Activated CD8-positive, alpha-beta T cell treated with anti-CD3 and anti-CD28 coated beads, Interleukin-2, amount 10 ng/mL, durations not matched to agents 7 days and 5 days (primary cell): ENCODE measurements around the gene NEURL4. TPM values are rescaled to one million over a fixed set of nuclear protein-coding genes. Genes with fewer than 3 reads are reported as not detected.

Experiments used
- ATAC-seq: fragments of 150-1000 bp; cut with Tn5 transposase; one replicate; pipeline ENCODE4 v1.10.0; 2021; ENCODE audit warnings: moderate library complexity
- CTCF ChIA-PET: fragments of 350-600 bp; sonication (Branson Sonifier 250); formaldehyde crosslinking; loops from one replicate; lab custom pipeline; 2021; ENCODE audit warnings: antibody characterized with exemption; lab: Charles Lee
- POLR2A ChIA-PET: fragments of 350-600 bp; sonication (Branson Sonifier 250); formaldehyde crosslinking; loops from one replicate; lab custom pipeline; 2021; ENCODE audit warnings: antibody characterized with exemption; lab: Charles Lee
- DNase-seq: peaks from one replicate; pipeline ENCODE4 v3.0.0-alpha.2; 2020
- H3K27ac Mint-ChIP-seq: one replicate; pipeline ENCODE4 v1.8.0; 2021; ENCODE audit warnings: mild to moderate bottlenecking, mixed read lengths
- H3K27me3 Mint-ChIP-seq: one replicate; pipeline ENCODE4 v1.8.0; 2021; ENCODE audit warnings: low read depth, mixed read lengths
- H3K36me3 Mint-ChIP-seq: one replicate; pipeline ENCODE4 v1.8.0; 2021; ENCODE audit warnings: low read depth, mixed read lengths
- H3K4me1 Mint-ChIP-seq: one replicate; pipeline ENCODE4 v1.8.0; 2021; ENCODE audit warnings: low read depth, mixed read lengths
- H3K4me3 Mint-ChIP-seq: one replicate; pipeline ENCODE4 v1.8.0; 2021; ENCODE audit warnings: mild to moderate bottlenecking, mixed read lengths
- H3K9me3 Mint-ChIP-seq: one replicate; pipeline ENCODE4 v1.8.0; 2022; ENCODE audit warnings: mixed read lengths; ENCODE audit not compliant: insufficient read depth
- total RNA-seq, 2 experiments: library from RNA; stranded (reverse); gene quantifications; one replicate each; pipeline ENCODE4 v1.2.3, GENCODE V29; 2021

Gene NEURL4
- total RNA-seq, 2 experiments from 2014 or later = 45.6 to 47.0 TPM

DNA sequence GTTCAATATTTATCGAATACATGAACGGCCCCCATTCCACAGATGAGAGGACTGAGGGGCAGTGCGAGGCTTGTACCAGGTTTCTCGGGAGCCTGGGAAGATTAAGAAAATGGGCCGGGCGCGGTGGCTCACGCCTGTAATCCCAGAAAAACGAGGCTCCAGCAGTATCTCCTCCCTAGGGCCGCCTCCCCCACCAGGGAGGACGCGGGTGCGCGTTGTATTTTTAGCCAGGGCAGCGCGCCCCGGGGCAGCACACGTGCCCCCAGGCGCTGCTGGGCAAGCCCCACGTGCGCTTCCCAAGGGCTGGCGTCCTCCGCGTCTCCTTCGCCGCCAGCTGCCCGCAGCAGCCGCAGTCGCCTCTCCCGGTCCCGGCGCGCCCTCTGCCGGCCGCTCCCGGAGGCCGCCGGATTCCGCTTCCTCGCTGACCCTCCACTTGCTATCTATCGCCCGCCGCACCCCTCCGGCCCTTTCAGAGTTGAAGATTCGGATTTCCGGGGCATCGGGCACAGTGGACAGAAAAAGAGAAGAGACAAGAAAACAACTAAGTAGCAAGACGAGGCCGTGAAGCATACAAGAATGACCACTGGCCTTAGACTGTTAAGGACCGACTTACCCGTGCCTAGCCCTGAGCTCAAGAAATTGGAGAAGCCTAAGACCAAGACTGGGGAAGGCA is 32.8 kb downstream of the NEURL4 start:
- Mint-ChIP-seq H3K36me3 (no peaks in the 10 kb centered on the region), H3K27me3 (peaks cover 38% of the 10 kb centered on the region), H3K4me1 (peaks cover 30% of the 10 kb centered on the region), H3K9me3 (no peaks in the 10 kb centered on the region), H3K4me3 (peak overlapping the region; percentile 34), H3K27ac (no peak overlapping the region)
- CTCF ChIA-PET = interaction anchor here (0.6 to 4.8 kb wide), 30 partner anchors 8 to 293 kb away, joined by 3 to 81 read pairs (median 4); partner anchors contain the start of genes ACADVL, ACAP1, DLG4 and GABARAP
- POLR2A ChIA-PET = interaction anchor here (0.9 to 1.3 kb wide), 3 partner anchors 15 to 261 kb away, joined by 3 read pairs; partner anchors contain the start of gene SLC16A13
- ATAC-seq = peak; percentile 27
- DNase-seq = peak; percentile 71

DNA sequence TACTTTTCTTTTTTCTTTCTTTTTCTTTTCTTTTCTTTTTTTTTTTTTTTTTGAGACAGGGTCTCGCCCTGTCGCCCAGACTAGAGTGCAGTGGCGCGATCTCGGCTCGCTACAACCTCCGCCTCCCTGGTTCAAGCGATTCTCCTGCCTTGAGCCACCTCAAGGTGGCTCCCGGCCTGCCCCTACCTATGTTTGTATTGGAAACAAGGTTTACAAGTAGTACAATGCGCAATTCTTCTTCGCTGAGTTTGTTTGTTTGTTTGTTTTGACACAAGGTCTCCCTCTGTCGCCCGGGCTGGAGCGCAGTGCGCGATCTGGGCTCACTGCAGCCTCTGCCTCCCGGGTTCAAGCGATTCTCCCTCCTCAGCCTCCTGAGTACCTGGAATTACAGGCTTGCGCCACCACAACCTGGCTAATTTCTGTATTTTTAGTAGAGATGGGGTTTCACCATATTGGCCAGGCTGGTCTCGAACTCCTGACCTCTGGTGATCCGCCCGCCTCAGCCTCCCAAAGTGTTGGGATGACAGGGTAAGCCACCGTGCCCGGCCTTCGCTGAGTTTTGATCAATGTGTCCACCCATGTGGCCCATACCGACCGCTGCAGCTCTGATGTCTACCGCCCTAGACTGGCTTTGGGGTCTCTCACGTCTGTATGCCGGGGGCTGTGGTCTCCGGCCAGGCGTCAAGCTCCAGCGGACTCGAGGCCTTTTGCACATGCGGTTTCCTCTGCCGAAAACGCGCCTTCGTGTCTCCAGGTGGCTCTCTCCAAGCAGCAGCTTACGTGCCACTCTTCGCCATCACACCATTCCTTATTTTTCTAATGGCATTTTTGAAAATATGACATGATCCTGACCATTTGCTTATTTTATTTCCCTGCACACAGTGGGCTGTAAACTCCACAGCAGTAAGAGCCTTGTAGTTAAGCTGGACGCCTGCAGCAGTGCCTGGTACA is 33.6 kb downstream of the NEURL4 start:
- Mint-ChIP-seq H3K4me3 (peak overlapping the region; percentile 71), H3K27me3 (peaks cover 36% of the 10 kb centered on the region), H3K4me1 (peaks cover 30% of the 10 kb centered on the region), H3K27ac (no peak overlapping the region), H3K9me3 (no peaks in the 10 kb centered on the region), H3K36me3 (no peaks in the 10 kb centered on the region)
- POLR2A ChIA-PET = interaction anchor here (0.9 to 1.3 kb wide), 2 partner anchors 57 to 260 kb away, joined by 3 read pairs; partner anchors contain the start of gene SLC16A13
- ATAC-seq (no peak), DNase-seq (no peak)
- CTCF ChIA-PET = interaction anchor here (1.0 to 4.8 kb wide), 19 partner anchors 7 to 291 kb away, joined by 3 to 81 read pairs (median 6); partner anchors contain the start of genes ACADVL, ACAP1, DLG4 and NEURL4

DNA sequence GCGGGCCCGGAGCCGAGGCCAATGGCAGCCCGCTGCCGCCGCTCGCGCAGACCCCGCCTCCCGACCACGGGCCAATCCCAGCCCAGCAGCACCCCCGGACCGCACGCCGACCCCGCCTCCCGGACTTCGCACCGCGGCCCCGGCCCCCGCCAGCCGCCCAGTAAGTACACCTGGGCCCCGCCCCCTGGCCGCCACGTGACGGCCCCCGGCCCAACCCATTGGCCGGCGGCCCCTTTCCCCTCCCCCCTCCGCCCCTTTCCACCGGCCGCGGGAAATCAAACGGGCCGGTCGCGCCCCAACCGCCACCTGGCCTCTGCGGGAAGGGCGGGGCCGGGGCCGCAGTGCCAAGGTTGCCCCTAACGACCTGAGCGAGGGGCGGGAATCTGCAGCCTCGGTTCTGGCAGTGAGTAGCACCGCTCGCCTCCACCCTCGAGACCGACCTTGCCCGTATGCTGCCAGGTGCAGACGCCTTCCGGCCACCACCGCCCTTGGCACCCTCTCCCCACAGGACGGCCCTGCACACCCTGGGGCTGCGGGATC is 34.5 kb downstream of the NEURL4 start, which contains the start of gene YBX2:
Gene YBX2, minus strand, starts transcription at position 26 of the 540 bp plus-strand sequence. CDS start 139 bp downstream, outside the sequence.
- H3K36me3 Mint-ChIP-seq = no peaks in the 10 kb centered on the region
- CTCF ChIA-PET = no interaction called here
- DNase-seq (peak; percentile 85), ATAC-seq (peak; percentile 82)
- H3K4me3 Mint-ChIP-seq = peak within 1 kb of the TSS; percentile 71
- peaks cover 30% of the 10 kb centered on the region for H3K27me3 Mint-ChIP-seq
- no peak within 1 kb of the TSS for H3K27ac Mint-ChIP-seq
- no peaks in the 10 kb centered on the region for H3K9me3 Mint-ChIP-seq
- POLR2A ChIA-PET = no interaction called here
- peaks cover 30% of the 10 kb centered on the region for H3K4me1 Mint-ChIP-seq

DNA sequence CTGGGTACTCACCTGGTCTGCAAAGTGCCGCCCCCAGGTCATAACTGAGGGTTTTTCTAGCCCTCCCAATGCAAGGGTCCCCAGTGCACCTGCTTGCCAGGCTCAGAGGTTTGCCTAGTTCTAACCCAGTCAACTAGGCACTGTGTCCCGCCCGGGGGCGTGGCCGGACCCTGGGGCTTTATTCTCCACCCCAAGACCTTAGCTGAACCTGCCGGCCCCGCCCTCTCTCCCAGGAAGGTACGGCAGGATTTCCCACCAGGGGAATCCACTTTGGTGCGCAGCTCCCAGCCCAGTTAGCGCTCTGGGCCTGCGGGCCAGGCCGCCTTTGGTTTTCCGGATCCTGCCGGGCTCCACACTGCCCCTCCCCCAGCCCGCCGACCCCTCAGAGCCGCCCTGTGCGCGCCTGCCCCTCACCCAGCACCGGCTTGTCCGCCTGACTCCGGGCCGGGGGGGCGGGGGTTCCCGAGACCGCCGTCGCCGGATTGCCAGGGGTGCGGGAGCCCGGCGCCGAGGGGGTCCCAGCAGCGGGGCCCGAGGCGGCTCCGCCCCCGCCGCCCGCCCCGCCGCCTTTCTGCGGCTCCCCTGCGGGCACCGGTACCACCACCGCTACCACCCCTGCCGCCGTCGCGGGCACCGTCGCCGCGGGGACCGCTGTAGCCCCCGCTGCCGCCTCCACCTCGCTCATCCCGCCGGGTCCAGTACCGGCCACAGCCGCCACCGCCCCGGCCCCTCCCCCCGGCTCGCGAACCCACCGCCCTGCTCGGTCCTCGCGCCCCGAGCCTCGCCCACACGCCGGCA is 35.1 kb downstream of the NEURL4 start:
- CTCF ChIA-PET = interaction anchor here (0.6 to 1.2 kb wide), 3 partner anchors 11 to 248 kb away, joined by 3 to 4 read pairs (median 4); no protein-coding TSS in a partner anchor

DNA sequence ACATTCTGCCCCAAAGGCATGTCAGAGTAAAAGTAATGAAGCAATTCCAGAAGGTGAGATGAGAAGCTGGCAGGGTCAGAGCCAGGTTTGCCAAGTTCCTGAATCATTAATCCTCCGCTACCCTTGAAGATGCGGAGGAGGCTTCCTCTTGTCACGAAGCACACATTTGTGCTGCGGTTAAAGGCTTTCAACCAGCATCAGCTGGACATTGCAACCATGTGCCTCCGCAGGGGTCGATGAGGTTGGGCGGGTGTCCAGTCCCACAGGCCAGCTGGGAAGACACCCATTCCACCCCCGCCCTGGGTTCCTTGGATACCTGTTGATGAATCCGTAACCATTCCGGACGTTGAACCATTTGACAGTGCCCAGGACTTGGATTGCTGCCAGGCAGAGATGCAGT is 36.0 kb downstream of the NEURL4 start:
- POLR2A ChIA-PET = no interaction called here
- ATAC-seq (no peak), DNase-seq (no peak)
- H3K27me3 Mint-ChIP-seq = peaks cover 34% of the 10 kb centered on the region
- CTCF ChIA-PET = interaction anchor here (0.6 to 2.9 kb wide), 6 partner anchors 11 to 247 kb away, joined by 3 to 14 read pairs (median 4); partner anchors contain the start of gene SLC2A4
- H3K36me3 Mint-ChIP-seq = no peaks in the 10 kb centered on the region
- H3K27ac Mint-ChIP-seq = no peak overlapping the region
- H3K4me3 Mint-ChIP-seq = no peak overlapping the region
- peaks cover 30% of the 10 kb centered on the region for H3K4me1 Mint-ChIP-seq
- no peaks in the 10 kb centered on the region for H3K9me3 Mint-ChIP-seq

More for the DNA sequence above, 35.1 kb downstream of the NEURL4 start:
- Mint-ChIP-seq H3K9me3 (no peaks in the 10 kb centered on the region), H3K4me1 (peaks cover 30% of the 10 kb centered on the region), H3K4me3 (peak overlapping the region; percentile 71), H3K36me3 (no peaks in the 10 kb centered on the region), H3K27ac (no peak overlapping the region), H3K27me3 (peaks cover 30% of the 10 kb centered on the region)
- DNase-seq (peak; percentile 46), ATAC-seq (no peak)
- POLR2A ChIA-PET = no interaction called here

DNA sequence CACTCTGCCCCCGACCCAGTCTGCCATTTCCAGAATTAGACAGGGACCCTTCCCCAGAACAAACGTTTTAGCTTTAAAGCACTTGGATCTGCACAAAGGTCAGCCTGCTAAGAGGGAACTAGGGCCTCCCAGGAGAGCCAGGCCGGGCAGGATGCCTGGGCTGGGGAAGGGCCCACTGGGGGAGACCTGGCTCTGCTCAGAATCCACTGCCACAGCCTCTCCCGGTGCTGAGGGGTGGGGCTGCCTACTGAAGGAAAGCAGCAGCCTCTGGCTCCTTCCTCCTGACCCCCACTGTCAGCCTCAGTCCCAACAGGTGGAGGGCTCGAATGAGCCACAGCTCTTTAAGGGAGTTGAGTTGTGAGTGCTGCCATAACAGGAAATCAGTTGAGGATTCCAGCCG is 36.4 kb downstream of the NEURL4 start:
- H3K4me3 Mint-ChIP-seq = no peak overlapping the region
- H3K4me1 Mint-ChIP-seq = peaks cover 30% of the 10 kb centered on the region
- DNase-seq (no peak), ATAC-seq (no peak)
- H3K9me3 Mint-ChIP-seq = no peaks in the 10 kb centered on the region
- CTCF ChIA-PET = interaction anchor here (0.7 to 2.9 kb wide), 3 partner anchors 11 to 247 kb away, joined by 3 to 14 read pairs (median 4); partner anchors contain the start of gene SLC2A4
- no peaks in the 10 kb centered on the region for H3K36me3 Mint-ChIP-seq
- POLR2A ChIA-PET = interaction anchor here (1.6 kb wide), 1 partner anchor 11 kb away, joined by 8 read pairs; the partner anchor contains the start of gene SLC2A4
- peaks cover 34% of the 10 kb centered on the region for H3K27me3 Mint-ChIP-seq
- no peak overlapping the region for H3K27ac Mint-ChIP-seq

DNA sequence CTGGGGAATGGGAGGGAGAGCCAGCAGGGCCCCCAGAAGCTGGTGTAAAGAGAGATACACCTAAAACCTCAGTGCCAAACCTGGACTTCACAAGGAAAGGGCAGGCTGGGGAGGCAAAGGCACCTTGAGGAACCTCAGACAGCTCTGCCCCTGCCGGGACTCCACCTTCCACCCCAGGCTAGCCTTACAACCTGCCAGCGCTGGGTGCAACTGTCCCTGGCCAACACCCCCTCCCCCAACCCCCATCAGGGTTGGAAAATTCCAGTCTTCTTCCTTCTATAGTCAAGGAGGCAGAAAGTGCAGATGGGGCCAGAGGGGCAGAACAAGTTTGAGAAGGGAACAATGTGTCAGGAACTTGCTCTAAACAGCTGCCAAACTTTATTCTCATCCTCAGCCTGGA is 36.9 kb downstream of the NEURL4 start:
- ChIA-PET CTCF (interaction anchor here (2.2 to 2.9 kb wide), 2 partner anchors 10 to 246 kb away, joined by 4 to 14 read pairs; partner anchors contain the start of gene SLC2A4), POLR2A (interaction anchor here (1.6 kb wide), 1 partner anchor 10 kb away, joined by 8 read pairs; the partner anchor contains the start of gene SLC2A4)
- no peak overlapping the region for H3K27ac Mint-ChIP-seq
- peaks cover 30% of the 10 kb centered on the region for H3K4me1 Mint-ChIP-seq
- H3K27me3 Mint-ChIP-seq = peaks cover 34% of the 10 kb centered on the region
- H3K4me3 Mint-ChIP-seq = no peak overlapping the region
- H3K36me3 Mint-ChIP-seq = no peaks in the 10 kb centered on the region
- DNase-seq (no peak), ATAC-seq (no peak)
- no peaks in the 10 kb centered on the region for H3K9me3 Mint-ChIP-seq

DNA sequence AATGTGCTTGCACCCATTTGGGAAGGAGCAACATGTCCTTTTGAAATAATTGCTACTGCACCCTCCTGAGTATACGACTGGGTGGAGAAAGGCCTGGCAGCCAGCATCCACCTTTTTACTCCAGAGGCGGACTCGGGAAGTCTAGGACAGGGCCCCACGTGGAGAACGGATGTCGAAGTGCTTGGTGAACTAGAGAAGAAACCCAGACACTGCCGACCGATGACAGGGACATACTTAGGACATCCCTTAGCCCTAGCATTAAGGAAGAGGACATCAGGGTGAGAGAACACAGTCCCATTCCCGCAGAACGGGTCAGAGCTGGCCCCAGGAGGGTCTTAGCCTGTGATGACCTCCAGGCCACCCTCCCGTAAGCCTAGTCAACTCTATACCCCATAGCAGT is 38.5 kb downstream of the NEURL4 start:
- no peak overlapping the region for H3K27ac Mint-ChIP-seq
- H3K27me3 Mint-ChIP-seq = peaks cover 28% of the 10 kb centered on the region
- ATAC-seq (no peak), DNase-seq (no peak)
- no peaks in the 10 kb centered on the region for H3K36me3 Mint-ChIP-seq
- no peak overlapping the region for H3K4me3 Mint-ChIP-seq
- H3K4me1 Mint-ChIP-seq = peaks cover 19% of the 10 kb centered on the region
- POLR2A ChIA-PET = no interaction called here
- no peaks in the 10 kb centered on the region for H3K9me3 Mint-ChIP-seq
- CTCF ChIA-PET = interaction anchor here (1.1 to 2.9 kb wide), 4 partner anchors 9 to 245 kb away, joined by 3 to 14 read pairs (median 4); partner anchors contain the start of genes NEURL4 and SLC2A4

DNA sequence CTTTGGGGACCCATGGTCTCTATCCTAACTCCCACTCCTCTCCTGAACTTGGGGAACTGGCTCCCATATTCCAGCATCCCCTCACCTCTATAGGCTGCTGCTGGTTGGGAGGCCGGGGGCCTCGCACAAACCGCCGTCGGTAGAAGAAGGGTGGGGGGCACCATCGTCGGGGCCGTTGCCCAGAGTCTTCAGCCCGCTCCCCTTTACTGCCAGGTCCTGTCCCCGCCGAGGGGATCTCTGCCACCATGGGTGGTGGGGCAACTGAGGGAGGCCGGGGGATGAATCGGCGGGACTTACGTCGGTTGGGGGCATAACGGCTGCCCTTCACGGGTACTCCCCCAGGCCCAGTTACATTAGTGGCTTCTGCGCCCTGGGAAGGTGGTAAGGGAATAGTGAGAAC is 39.0 kb downstream of the NEURL4 start:
- Mint-ChIP-seq H3K4me1 (peaks cover 14% of the 10 kb centered on the region), H3K27ac (no peak overlapping the region), H3K9me3 (no peaks in the 10 kb centered on the region), H3K36me3 (no peaks in the 10 kb centered on the region), H3K27me3 (peaks cover 25% of the 10 kb centered on the region), H3K4me3 (no peak overlapping the region)
- DNase-seq = no peak
- ChIA-PET POLR2A (no interaction called here), CTCF (interaction anchor here (2.9 kb wide), 1 partner anchor 8 kb away, joined by 14 read pairs; the partner anchor contains the start of gene SLC2A4)
- ATAC-seq = no peak

DNA sequence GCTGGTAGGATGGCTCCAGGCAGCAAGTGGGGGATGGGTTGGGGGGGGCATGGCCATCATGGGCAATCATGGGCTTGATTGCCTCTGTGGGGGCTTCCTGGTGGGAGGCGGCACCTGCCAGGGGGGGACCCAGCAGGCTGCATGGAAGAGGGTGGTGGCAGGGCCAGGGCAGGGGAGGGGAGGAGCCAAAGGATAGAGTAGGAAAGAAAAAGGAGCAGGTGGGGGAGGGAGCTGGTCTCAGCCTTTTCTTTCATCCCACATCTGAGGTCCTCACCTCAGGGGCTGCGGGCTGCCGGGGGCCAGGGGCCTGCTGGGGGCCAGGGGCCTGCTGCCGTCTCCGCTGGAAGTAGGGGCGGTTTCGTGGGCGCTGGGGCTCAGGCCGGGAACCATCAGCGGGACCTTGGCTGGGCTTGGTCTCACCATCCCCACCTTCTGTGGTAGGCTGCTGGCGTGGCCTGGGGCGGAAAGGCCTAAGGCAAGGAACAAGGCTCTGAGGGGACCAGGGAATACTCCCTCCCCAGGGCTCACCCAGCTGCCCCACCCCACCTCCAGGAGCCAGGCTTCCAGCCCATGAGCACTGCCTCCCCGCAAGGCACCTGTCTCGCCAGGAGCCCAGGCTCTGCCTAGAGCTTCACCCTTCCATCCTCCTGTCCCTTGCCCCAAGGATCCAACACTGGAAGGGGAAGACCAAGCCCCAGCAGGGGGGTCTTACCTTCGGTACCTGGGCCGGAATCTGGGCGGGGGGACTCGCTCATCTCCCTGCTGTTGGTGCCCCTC is 39.7 kb downstream of the NEURL4 start:
- Mint-ChIP-seq H3K4me1 (peaks cover 10% of the 10 kb centered on the region), H3K27me3 (peaks cover 22% of the 10 kb centered on the region), H3K4me3 (no peak overlapping the region), H3K27ac (no peak overlapping the region), H3K36me3 (no peaks in the 10 kb centered on the region), H3K9me3 (no peaks in the 10 kb centered on the region)
- ChIA-PET POLR2A (no interaction called here), CTCF (interaction anchor here (1.7 kb wide), 1 partner anchor 7 kb away, joined by 5 read pairs; no protein-coding TSS in a partner anchor)
- ATAC-seq (no peak), DNase-seq (no peak)
